Fibroblast of lung (primary cell): ENCODE results near the gene NMBR. TPM values are rescaled to one million over a fixed set of nuclear protein-coding genes. Genes with fewer than 3 reads are reported as not detected.

ENCODE experiments used
- DNase-seq, 2 donors: peaks; one replicate each; pipeline versions ENCODE4 v3.0.0 to v3.0.0-alpha.2; 2010; ENCODE audit warnings: low read depth in 2 of 2
- H2AFZ ChIP-seq: 2 replicates; pipeline ENCODE4 v1.5.1; 2012; ENCODE audit warnings: low read length, control low read depth, inconsistent platforms
- H3K27ac ChIP-seq: 2 replicates; pipeline ENCODE4 v1.5.1; 2011; ENCODE audit warnings: low read length, control low read depth; ENCODE audit not compliant: insufficient read depth
- H3K27me3 ChIP-seq: 2 replicates; pipeline ENCODE4 v1.5.1; 2011; ENCODE audit warnings: mild to moderate bottlenecking, low read length; ENCODE audit not compliant: control insufficient read depth, insufficient read depth
- H3K36me3 ChIP-seq: 2 replicates; pipeline ENCODE4 v1.5.1; 2011; ENCODE audit warnings: low read length; ENCODE audit not compliant: control insufficient read depth, insufficient read depth
- H3K4me1 ChIP-seq: 2 replicates; pipeline ENCODE4 v1.5.1; 2011; ENCODE audit warnings: low read length; ENCODE audit not compliant: control insufficient read depth, insufficient read depth; ENCODE audit errors: extremely low read depth
- H3K4me2 ChIP-seq: 2 replicates; pipeline ENCODE4 v1.5.1; 2011; ENCODE audit warnings: low read length, control low read depth; ENCODE audit not compliant: insufficient read depth; ENCODE audit errors: extremely low read depth
- H3K4me3 ChIP-seq, 4 experiments: fragments of 200-600 bp in 1 of 4; sonication (generic) in 1 of 4; replicated peaks in 1 of 4; 2 replicates each; pipeline ENCODE4 v1.5.1; 2011 to 2016; ENCODE audit warnings: low read length in 4 of 4, low read depth in 3 of 4, mild to moderate bottlenecking in 3 of 4, control low read depth in 2 of 4, inconsistent platforms in 1 of 4, mixed read lengths in 1 of 4; ENCODE audit not compliant: insufficient read depth in 1 of 4; ENCODE audit errors: control extremely low read depth in 1 of 4
- H3K79me2 ChIP-seq: 2 replicates; pipeline ENCODE4 v1.5.1; 2012; ENCODE audit warnings: mild to moderate bottlenecking, low read length, inconsistent platforms; ENCODE audit not compliant: control insufficient read depth, insufficient read depth
- H3K9ac ChIP-seq: 2 replicates; pipeline ENCODE4 v1.5.1; 2011; ENCODE audit warnings: mild to moderate bottlenecking, low read length, control low read depth; ENCODE audit not compliant: insufficient read depth
- H3K9me3 ChIP-seq: 2 replicates; pipeline ENCODE4 v1.5.1; 2012; ENCODE audit warnings: low read depth, low read length; ENCODE audit not compliant: control insufficient read depth, insufficient read depth
- H4K20me1 ChIP-seq: 2 replicates; pipeline ENCODE4 v1.5.1; 2011; ENCODE audit warnings: low read length; ENCODE audit not compliant: control insufficient read depth, insufficient read depth; ENCODE audit errors: extremely low read depth
- CTCF ChIP-seq, 2 donors: IDR thresholded peaks in 1 of 2; conservative IDR thresholded peaks in 1 of 2; 1 replicate in 1 of 2; 2 replicates in 1 of 2; pipeline ENCODE4 v1.5.1; 2011 to 2012; ENCODE audit warnings: low read length in 2 of 2, control low read depth in 1 of 2, inconsistent platforms in 1 of 2, low read depth in 1 of 2, mild to moderate bottlenecking in 1 of 2
- EZH2 ChIP-seq: IDR thresholded peaks from 2 replicates; pipeline ENCODE4 v1.5.1; 2012; ENCODE audit warnings: low read length, control low read depth, mild to moderate bottlenecking; ENCODE audit errors: missing control alignments
- polyA plus RNA-seq, 2 donors: library from polyadenylated mRNA; depleted of rRNA in 1 of 2; stranded (reverse) in 1 of 2; unstranded in 1 of 2; fragments of >200 nt; gene quantifications; 2 replicates each; pipeline ENCODE4 v1.2.1, GENCODE V29; 2011 to 2012; ENCODE audit warnings: missing spikeins in 1 of 2
- total RNA-seq: library from RNA; depleted of rRNA; stranded (reverse); fragments of >200 nt; gene quantifications from 2 replicates; pipeline ENCODE4 v1.2.1, GENCODE V29; 2014

Gene NMBR
- total and polyA plus RNA-seq, 2 donors (not counting 1 experiment from before 2014, with no cell fraction given) = 0.05 TPM; not detected in 1

- H3K4me3 ChIP-seq = no peak overlapping the region
- TF ChIP-seq EZH2 (no peak), CTCF (conservative IDR thresholded peaks at IDR 0.05 in 1 of 2, IDR thresholded peaks at IDR 0.05 in 1 of 2; ENCODE audit: low read depth in 1 of 2, low read length in 2 of 2) (no peak)
- H3K4me1 ChIP-seq = no peaks in the 10 kb centered on the region
- no peak overlapping the region for H2AFZ ChIP-seq
- no peaks in the 10 kb centered on the region for H3K36me3 ChIP-seq
- H3K27ac ChIP-seq = no peak overlapping the region
- H3K4me2 ChIP-seq = no peak overlapping the region
- H3K27me3 ChIP-seq = no peaks in the 10 kb centered on the region
- peaks cover 10% of the 10 kb centered on the region for H3K79me2 ChIP-seq
- H3K9ac ChIP-seq = no peak overlapping the region
- H3K9me3 ChIP-seq = no peaks in the 10 kb centered on the region
- no peaks in the 10 kb centered on the region for H4K20me1 ChIP-seq
- DNase-seq = no peak
These were observed 119.8 kb downstream of the NMBR start for GRCh38 chr6:142027074-142027473.

GRCh38 chr6:142026471-142026870 lies 120.5 kb downstream of the NMBR start:
- H3K4me2 ChIP-seq = no peak overlapping the region
- H3K79me2 ChIP-seq = peaks cover 10% of the 10 kb centered on the region
- no peaks in the 10 kb centered on the region for H3K27me3 ChIP-seq
- H4K20me1 ChIP-seq = no peaks in the 10 kb centered on the region
- H3K27ac ChIP-seq = no peak overlapping the region
- no peak overlapping the region for H3K4me3 ChIP-seq
- no peak for TF ChIP-seq EZH2
- no peak for TF ChIP-seq CTCF (conservative IDR thresholded peaks at IDR 0.05 in 1 of 2, IDR thresholded peaks at IDR 0.05 in 1 of 2; ENCODE audit: low read depth in 1 of 2, low read length in 2 of 2)
- H2AFZ ChIP-seq = no peak overlapping the region
- H3K4me1 ChIP-seq = no peaks in the 10 kb centered on the region
- no peak for DNase-seq
- H3K9me3 ChIP-seq = no peaks in the 10 kb centered on the region
- H3K9ac ChIP-seq = no peak overlapping the region
- H3K36me3 ChIP-seq = no peaks in the 10 kb centered on the region

Other genes with a start within 250 kb of the NMBR start
- gene GJE1, start 14.2 kb downstream of the NMBR start, total RNA-seq = not detected in 2 replicates
- not detected in 2 replicates for gene GJE1, start 14.2 kb downstream of the NMBR start, polyA plus RNA-seq
- 25.9 and 26.3 TPM in 2 replicates for gene VTA1, start 141 bp upstream of the NMBR start, total RNA-seq
- 95.4 and 99.3 TPM in 2 replicates for gene VTA1, start 141 bp upstream of the NMBR start, polyA plus RNA-seq
- gene ADGRG6, start 154.9 kb upstream of the NMBR start, total RNA-seq = 30.0 and 49.9 TPM in 2 replicates
- gene ADGRG6, start 154.9 kb upstream of the NMBR start, polyA plus RNA-seq = 23.4 and 67.2 TPM in 2 replicates